GM19043 (cell line): Measurements from ENCODE around the gene PTPRM.

Experiments used
- ATAC-seq: cut with Tn5 transposase; IDR thresholded peaks from one replicate; pipeline ENCODE4 v1.9.1; 2021; ENCODE audit warnings: low read depth; ENCODE audit not compliant: unreplicated experiment

Gene PTPRM

GRCh38 chr18:7566244-7566566 is 911 bp upstream of the PTPRM start:
- ATAC-seq = no peak

- no peak for ATAC-seq
These were observed 634 bp downstream of the PTPRM start for GRCh38 chr18:7567474-7568425.

- ATAC-seq = no peak
These were observed 1.3 kb downstream of the PTPRM start for GRCh38 chr18:7568426-7568825.

GRCh38 chr18:7571626-7572025 is 4.5 kb downstream of the PTPRM start:
- ATAC-seq = no peak

- no peak for ATAC-seq
These were observed 5.7 kb downstream of the PTPRM start for GRCh38 chr18:7572822-7573221.

- ATAC-seq = no peak
These were observed 8.4 kb downstream of the PTPRM start for GRCh38 chr18:7575465-7576028.

- ATAC-seq = no peak
These were observed 9.0 kb downstream of the PTPRM start for GRCh38 chr18:7576077-7576476.

- ATAC-seq = no peak
These were observed 9.6 kb downstream of the PTPRM start for GRCh38 chr18:7576685-7577084.

GRCh38 chr18:7577706-7578105 is 10.6 kb downstream of the PTPRM start:
- no peak for ATAC-seq

- no peak for ATAC-seq
These were observed 12.2 kb downstream of the PTPRM start for GRCh38 chr18:7579176-7579917.

GRCh38 chr18:7579918-7580542 is 12.9 kb downstream of the PTPRM start:
- no peak for ATAC-seq

GRCh38 chr18:7584646-7585275 is 17.6 kb downstream of the PTPRM start:
- no peak for ATAC-seq

- ATAC-seq = no peak
These were observed 18.2 kb downstream of the PTPRM start for GRCh38 chr18:7585276-7585670.

- no peak for ATAC-seq
These were observed 19.3 kb downstream of the PTPRM start for GRCh38 chr18:7586379-7586778.

GRCh38 chr18:7590826-7591560 is 23.9 kb downstream of the PTPRM start:
- no peak for ATAC-seq

GRCh38 chr18:7592305-7593071 is 25.4 kb downstream of the PTPRM start:
- ATAC-seq = no peak

- no peak for ATAC-seq
These were observed 26.2 kb downstream of the PTPRM start for GRCh38 chr18:7593218-7593819.

GRCh38 chr18:7596147-7596546 is 29.0 kb downstream of the PTPRM start:
- no peak for ATAC-seq

- ATAC-seq = no peak
These were observed 30.4 kb downstream of the PTPRM start for GRCh38 chr18:7597500-7597899.
